SU-DHL-6 (cell line): ENCODE results near the gene MYBBP1A.

Source experiments
- H2AFZ ChIP-seq: fragments of 200-600 bp; sonication (generic); 2 replicates; pipeline ENCODE4 v1.6.1; 2014; ENCODE audit warnings: low read depth, mild to moderate bottlenecking, moderate library complexity, mixed read lengths, antibody characterized with exemption, low read length; ENCODE audit not compliant: severe bottlenecking
- H3F3A ChIP-seq: fragments of 200-600 bp; shearing (Covaris generic); 2 replicates; pipeline ENCODE4 v1.6.0; 2016; ENCODE audit warnings: antibody characterized with exemption, mild to moderate bottlenecking; ENCODE audit not compliant: insufficient read depth
- H3K27ac ChIP-seq: fragments of 200-600 bp; sonication (generic); 2 replicates; pipeline ENCODE4 v1.5.1; 2016; ENCODE audit warnings: low read depth, mild to moderate bottlenecking, low read length, moderate library complexity, mixed read lengths
- H3K27me3 ChIP-seq: fragments of 200-600 bp; sonication (generic), shearing (Covaris generic); 2 replicates; pipeline ENCODE4 v1.6.0; 2014; ENCODE audit warnings: mild to moderate bottlenecking, low read length
- H3K36me3 ChIP-seq: fragments of 200-600 bp; sonication (generic); 2 replicates; pipeline ENCODE4 v1.6.1; 2014; ENCODE audit warnings: mild to moderate bottlenecking, low read length, mixed read lengths
- H3K4me2 ChIP-seq: fragments of 300-600, 200-600 bp; shearing (Covaris generic), sonication (generic); 2 replicates; pipeline ENCODE4 v1.6.0; 2014; ENCODE audit warnings: low read length, low read depth, mild to moderate bottlenecking; ENCODE audit not compliant: poor library complexity, severe bottlenecking
- H3K4me3 ChIP-seq: fragments of 200-600 bp; sonication (generic); 2 replicates; pipeline ENCODE4 v1.5.1; 2014; ENCODE audit warnings: antibody characterized with exemption, low read length, mild to moderate bottlenecking, mixed read lengths; ENCODE audit not compliant: insufficient read depth, poor library complexity, severe bottlenecking
- H3K79me2 ChIP-seq: fragments of 200-600 bp; sonication (generic); 2 replicates; pipeline ENCODE4 v1.6.1; 2014; ENCODE audit warnings: mild to moderate bottlenecking, low read length, moderate library complexity; ENCODE audit not compliant: insufficient read depth
- H3K9ac ChIP-seq: fragments of 200-600 bp; sonication (generic); 2 replicates; pipeline ENCODE4 v1.7.0; 2014; ENCODE audit warnings: mild to moderate bottlenecking, low read length
- H3K9me2 ChIP-seq: fragments of 200-600 bp; sonication (generic); replicated peaks from 2 replicates; pipeline ENCODE4 v1.6.1; 2014; ENCODE audit warnings: low read length; ENCODE audit not compliant: insufficient read depth
- H3K9me3 ChIP-seq: fragments of 200-600 bp; sonication (generic); 2 replicates; pipeline ENCODE4 v1.6.1; 2014; ENCODE audit warnings: low read length, mixed read lengths; ENCODE audit not compliant: insufficient read depth
- H4K20me1 ChIP-seq: fragments of 200-600 bp; sonication (generic); 2 replicates; pipeline ENCODE4 v1.6.1; 2014; ENCODE audit warnings: low read depth, mild to moderate bottlenecking, antibody characterized with exemption, low read length, moderate library complexity, mixed read lengths
- EZH2phosphoT487 ChIP-seq: fragments of 200-600 bp; sonication (generic), shearing (Covaris generic); conservative IDR thresholded peaks from 2 replicates; pipeline ENCODE4 v1.6.1; 2018; ENCODE audit warnings: mild to moderate bottlenecking, antibody characterized with exemption, low read length, moderate library complexity, mixed read lengths
- TF ChIP-seq, protein P1 (sequence below): fragments of 200-600 bp; sonication (generic); IDR thresholded peaks from one replicate; pipeline ENCODE4 v1.5.1; 2017; ENCODE audit warnings: antibody characterized with exemption, mild to moderate bottlenecking, low read length, moderate library complexity; ENCODE audit not compliant: insufficient read depth, poor library complexity, severe bottlenecking

Gene MYBBP1A

DNA sequence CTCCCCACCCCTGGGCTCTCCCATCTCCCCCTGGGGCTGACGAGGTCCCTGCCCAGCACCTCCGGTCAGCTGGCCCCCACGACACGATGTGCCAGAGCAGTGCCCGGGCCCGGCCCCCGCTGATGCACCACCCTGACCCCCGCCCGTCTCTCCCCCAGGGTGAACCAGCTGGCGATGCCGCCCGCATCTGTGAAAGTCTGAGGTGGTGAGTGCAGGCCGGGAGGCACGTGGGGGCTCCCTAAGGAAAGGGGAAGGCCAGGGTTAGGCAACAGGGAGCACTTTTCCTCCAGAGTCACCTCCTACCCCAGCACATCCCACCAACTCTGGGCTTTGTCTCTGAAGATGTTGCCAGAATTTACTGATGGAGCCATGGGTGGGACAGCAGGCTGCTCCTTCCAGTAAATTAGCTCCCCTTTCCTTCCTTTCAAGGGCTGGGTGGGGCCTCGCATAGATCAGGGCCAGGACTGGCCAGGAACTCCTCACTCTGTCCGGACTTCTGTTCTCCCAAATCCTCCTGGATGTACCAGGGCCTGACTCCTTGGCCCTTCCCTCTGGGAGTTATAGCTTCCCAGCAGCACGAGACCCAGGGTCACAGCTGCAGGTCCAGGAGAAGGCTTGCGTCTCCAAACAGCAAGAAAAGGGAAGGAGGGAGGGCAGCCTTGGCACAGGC is 18.3 kb downstream of the MYBBP1A start:
- Histone ChIP-seq H2AFZ (no peak overlapping the region), H3K27me3 (no peaks in the 10 kb centered on the region), H4K20me1 (no peaks in the 10 kb centered on the region), H3K9me2 (no peaks in the 10 kb centered on the region), H3K9ac (no peak overlapping the region), H3K36me3 (no peaks in the 10 kb centered on the region), H3K9me3 (no peaks in the 10 kb centered on the region), H3K4me3 (no peak overlapping the region), H3F3A (peaks cover 7% of the 10 kb centered on the region; the same call in 1 of the 2 replicates), H3K79me2 (no peaks in the 10 kb centered on the region), H3K27ac (no peak overlapping the region), H3K4me2 (no peak overlapping the region)
- TF ChIP-seq, protein P1, sequence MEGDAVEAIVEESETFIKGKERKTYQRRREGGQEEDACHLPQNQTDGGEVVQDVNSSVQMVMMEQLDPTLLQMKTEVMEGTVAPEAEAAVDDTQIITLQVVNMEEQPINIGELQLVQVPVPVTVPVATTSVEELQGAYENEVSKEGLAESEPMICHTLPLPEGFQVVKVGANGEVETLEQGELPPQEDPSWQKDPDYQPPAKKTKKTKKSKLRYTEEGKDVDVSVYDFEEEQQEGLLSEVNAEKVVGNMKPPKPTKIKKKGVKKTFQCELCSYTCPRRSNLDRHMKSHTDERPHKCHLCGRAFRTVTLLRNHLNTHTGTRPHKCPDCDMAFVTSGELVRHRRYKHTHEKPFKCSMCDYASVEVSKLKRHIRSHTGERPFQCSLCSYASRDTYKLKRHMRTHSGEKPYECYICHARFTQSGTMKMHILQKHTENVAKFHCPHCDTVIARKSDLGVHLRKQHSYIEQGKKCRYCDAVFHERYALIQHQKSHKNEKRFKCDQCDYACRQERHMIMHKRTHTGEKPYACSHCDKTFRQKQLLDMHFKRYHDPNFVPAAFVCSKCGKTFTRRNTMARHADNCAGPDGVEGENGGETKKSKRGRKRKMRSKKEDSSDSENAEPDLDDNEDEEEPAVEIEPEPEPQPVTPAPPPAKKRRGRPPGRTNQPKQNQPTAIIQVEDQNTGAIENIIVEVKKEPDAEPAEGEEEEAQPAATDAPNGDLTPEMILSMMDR: no peak
- no peak for TF ChIP-seq EZH2phosphoT487

DNA sequence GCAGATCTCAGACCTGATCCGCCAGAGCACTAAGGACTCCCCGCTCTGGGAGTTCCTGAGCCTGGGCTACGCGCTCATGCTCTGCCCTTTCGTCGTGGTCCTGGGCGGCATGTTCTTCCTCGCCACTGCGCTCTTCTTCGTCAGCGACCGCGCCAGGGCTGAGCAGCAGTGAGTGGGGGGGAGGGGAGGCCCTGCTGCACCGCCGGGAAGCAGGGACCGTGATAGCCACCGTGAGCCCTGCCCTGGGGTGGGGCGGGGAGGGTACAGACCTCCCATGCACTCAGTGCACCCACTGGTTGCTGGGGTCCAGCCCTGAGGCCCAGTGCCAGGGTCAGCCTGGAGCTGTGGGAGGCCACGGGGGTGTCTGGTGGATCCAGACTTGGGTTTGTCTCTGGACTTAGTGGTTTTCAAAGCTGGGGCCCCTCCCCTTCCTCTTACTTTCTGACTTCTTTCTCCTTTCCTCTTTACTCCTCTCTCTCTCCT is 18.9 kb downstream of the MYBBP1A start:
- H3F3A ChIP-seq: peaks cover 7% of the 10 kb centered on the region; the same call in 1 of the 2 replicates
- H3K36me3 ChIP-seq: no peaks in the 10 kb centered on the region
- no peaks in the 10 kb centered on the region for H3K9me2 ChIP-seq
- H3K27me3 ChIP-seq: no peaks in the 10 kb centered on the region
- H3K27ac ChIP-seq: no peak overlapping the region
- TF ChIP-seq EZH2phosphoT487: no peak
- TF ChIP-seq, protein P1: no peak
- H3K9ac ChIP-seq: no peak overlapping the region
- H3K4me3 ChIP-seq: no peak overlapping the region
- H3K4me2 ChIP-seq: no peak overlapping the region
- no peak overlapping the region for H2AFZ ChIP-seq
- H4K20me1 ChIP-seq: no peaks in the 10 kb centered on the region
- no peaks in the 10 kb centered on the region for H3K9me3 ChIP-seq
- H3K79me2 ChIP-seq: no peaks in the 10 kb centered on the region

DNA sequence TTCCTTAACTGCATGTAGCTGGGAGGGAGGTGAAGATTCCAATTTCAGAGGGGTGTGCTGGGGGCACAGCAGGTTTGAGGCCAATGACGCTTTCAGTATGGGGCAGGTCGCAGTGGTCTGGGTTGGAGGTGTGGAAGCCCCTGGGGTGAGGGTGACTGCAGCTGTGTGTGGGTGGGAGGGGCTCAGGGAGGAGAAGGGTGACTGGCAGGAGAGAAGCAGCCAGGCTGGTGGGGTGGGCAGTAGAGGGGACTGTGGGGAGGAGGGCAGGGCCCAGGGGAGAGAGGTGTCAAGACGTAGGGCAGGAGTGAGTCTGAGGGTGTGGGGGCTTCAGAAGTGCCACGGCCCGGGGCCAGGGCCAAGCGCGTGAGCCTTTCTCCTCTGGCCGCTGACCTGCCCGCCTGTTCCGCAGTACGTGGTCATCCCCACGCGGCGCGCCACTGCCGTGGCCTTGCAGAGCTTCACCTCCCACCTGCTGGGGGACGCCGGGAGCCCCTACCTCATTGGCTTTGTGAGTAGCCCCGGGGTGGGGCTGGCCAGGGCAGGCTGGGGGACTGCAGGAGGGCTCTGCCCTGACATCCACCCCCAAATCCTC is 19.4 kb downstream of the MYBBP1A start:
- Histone ChIP-seq H3F3A (peaks cover 7% of the 10 kb centered on the region; the same call in 1 of the 2 replicates), H3K79me2 (no peaks in the 10 kb centered on the region), H3K27me3 (no peaks in the 10 kb centered on the region), H3K36me3 (no peaks in the 10 kb centered on the region), H3K27ac (no peak overlapping the region), H2AFZ (no peak overlapping the region), H3K9me2 (no peaks in the 10 kb centered on the region), H4K20me1 (no peaks in the 10 kb centered on the region), H3K4me2 (no peak overlapping the region), H3K9me3 (no peaks in the 10 kb centered on the region), H3K4me3 (no peak overlapping the region), H3K9ac (no peak overlapping the region)
- no peak for TF ChIP-seq EZH2phosphoT487
- TF ChIP-seq, protein P1: no peak
